HG03575 (cell line): ENCODE measurements around the gene FAM219A.

Experiments used
- ATAC-seq: cut with Tn5 transposase; IDR thresholded peaks from one replicate; pipeline ENCODE4 v1.9.1; 2021; ENCODE audit not compliant: unreplicated experiment, insufficient number of reproducible peaks, low FRiP score; ENCODE audit errors: extremely low read depth

Gene FAM219A

GRCh38 chr9:34413231-34413852 lies 45.0 kb downstream of the FAM219A start:
- no peak for ATAC-seq

GRCh38 chr9:34412336-34412735 lies 46.0 kb downstream of the FAM219A start:
- no peak for ATAC-seq

DNA sequence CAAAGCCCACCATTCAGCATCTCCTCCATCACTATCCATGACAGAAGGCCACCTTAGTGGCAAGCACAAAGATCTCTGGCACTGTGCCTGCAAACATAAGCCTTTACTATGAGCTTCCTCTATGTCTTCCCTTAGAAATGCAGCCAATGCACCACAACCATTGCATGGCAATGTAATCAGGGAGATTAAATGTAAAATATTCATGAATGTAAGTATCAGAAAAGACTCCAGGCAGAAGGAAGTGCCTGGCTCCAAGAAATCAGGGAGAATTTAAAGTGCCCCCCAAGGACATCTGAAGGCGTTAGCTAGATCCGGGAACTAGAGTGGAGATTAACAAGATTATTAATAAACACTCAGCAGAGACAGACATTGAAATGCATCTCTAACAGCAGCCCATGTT lies 49.2 kb downstream of the FAM219A start:
- ATAC-seq = no peak

- no peak for ATAC-seq
Measured at GRCh38 chr9:34408173-34408572, 50.2 kb downstream of the FAM219A start.

DNA sequence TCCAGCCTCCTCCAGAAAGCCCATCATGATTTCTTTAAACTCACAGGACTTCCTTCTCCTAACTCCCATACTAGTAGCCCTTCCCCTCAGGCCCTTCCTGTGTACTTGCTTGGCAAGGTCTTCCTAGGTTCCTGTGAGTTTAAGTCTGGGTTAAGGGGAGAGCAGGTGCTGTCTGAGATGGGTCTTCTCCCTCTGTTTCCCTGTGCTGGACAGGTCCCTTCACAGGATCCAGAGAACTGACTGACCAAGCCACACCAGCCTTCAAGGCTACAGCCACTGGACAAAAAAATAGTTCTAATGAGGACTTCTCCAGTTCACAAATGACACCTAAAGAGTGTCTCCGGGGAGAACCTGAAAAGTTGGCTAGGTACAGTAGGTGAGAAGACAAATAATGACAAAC lies 52.2 kb downstream of the FAM219A start:
- no peak for ATAC-seq

DNA sequence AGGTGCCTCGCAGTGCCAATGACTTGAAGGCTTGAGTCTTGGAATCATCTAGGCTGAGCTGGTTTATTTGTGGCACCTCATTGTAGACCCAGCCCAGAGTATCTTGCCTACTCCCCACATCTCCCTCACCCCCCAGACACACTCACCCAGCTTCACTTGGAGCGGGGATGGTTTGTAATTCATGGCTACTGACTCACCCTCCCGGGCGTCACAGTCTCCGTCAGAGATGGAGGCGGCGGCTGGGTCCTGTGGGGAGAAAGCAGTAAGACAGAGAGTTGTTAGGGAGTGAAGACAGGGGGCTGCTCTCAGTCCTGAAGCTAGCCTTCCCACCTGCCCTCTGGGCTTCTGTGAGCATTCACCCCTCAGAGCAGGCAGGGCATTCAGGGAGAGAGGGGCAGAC lies 52.7 kb downstream of the FAM219A start:
- no peak for ATAC-seq

GRCh38 chr9:34403554-34404380 lies 54.6 kb downstream of the FAM219A start:
- ATAC-seq = no peak

DNA sequence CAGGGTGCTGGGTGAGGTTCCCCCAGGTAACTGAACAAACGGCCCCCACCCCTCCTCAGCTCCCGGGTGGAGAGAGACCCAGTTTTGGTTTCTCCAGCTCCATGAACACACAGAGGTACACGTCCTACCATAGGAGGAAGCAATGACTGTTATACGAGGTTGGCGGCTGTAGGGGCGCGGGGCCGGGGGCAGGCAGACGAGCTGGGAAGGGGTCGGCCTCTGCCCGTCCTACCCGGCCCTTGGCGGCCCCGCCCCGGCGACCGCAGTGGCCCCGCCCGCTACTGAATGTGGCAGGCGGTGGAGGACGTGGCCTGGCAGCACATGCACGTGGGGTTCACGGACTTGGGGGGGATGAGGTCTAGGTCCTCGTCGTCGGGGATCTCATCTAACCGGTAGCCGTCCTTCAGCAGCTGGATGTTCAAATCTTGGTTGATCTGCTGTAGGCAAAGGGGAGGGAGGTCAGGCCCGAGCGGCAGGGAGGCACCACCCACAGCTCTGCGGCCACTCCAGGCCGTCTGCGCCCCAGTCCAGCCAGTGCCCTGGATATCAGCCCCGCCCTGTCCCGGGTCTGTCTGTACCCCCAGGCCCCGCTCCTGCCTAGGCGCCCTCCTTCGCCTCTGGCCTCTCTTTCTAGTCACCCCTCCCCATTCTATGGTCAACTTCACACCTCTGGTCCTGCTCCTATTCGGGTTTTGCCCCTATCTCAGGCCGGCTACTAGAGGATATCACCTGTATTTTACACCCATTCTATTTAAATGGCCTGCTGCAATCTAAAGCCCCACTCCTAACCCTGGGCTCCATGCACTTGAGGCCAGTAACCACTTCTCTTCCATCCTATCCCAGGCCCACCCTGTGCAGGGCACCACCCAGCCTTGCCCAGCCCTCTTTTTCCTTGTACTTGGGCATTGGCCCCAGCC lies 57.4 kb downstream of the FAM219A start:
- no peak for ATAC-seq

DNA sequence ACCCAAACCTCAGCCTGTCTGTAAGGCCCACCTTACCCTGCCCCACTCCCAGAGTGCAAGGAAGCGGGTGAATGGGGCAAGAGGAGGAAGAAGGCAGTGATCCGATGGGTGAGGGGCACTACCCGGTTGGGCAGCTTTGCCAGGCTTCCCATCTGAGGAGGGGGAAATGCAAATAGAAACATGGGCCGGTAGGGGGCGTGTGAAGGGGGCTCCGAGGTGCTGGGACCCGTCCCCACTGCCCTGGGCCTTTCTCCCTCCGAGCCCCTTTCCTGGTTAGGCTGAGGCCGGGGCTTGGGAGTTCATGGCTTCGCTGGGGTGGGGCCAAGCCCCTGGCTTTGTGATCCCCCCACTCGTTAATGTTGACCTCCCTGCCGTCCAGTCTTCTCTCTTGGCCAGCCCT lies 58.1 kb downstream of the FAM219A start:
- ATAC-seq = no peak

- ATAC-seq = no peak
Measured at GRCh38 chr9:34399729-34400128, 58.6 kb downstream of the FAM219A start.

GRCh38 chr9:34398875-34399274 lies 59.5 kb downstream of the FAM219A start:
- no peak for ATAC-seq

DNA sequence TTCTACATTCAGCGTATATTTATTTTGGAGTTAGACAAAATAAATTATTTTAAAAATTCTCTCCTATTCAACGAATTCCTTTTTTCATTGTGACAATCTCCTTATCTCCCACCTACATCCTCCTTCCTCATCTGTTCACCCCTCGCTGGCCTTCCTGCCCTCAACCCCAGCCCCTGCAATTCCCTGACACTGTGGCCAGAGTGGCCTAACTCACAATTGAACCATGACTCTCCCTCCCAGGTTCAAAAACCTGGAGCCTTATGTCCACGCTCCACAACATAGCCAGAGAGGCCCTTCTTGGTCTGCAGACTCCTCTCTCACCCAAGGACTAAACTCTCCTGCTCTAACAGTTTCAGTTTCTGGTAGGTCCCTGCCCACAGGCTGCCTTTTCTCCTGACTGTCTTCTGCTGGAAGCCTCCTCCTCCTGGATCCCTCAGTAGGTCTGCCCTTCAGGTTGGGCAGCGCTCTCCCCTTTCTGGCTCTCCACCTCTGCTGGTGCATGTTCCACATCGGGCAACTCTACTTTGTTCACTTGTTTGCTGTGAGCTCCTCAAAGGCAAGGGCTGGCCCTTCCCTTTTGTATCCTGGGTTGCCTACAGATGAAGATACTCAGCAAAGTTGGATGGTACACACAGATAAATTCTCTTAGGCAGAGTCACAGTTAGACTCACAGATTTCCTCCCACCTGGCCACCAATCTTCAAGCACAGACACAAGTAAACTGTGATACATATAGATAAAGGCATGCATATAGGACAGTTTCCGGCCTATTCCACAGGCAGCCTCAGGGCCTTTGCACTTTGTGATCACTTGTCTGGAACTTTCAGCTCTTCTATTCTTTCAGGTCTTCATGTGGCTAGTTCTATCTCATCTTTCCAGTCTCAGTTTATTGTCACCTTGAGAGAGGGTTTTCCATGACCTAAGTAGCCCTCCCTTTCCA lies 61.8 kb downstream of the FAM219A start:
- ATAC-seq = no peak

DNA sequence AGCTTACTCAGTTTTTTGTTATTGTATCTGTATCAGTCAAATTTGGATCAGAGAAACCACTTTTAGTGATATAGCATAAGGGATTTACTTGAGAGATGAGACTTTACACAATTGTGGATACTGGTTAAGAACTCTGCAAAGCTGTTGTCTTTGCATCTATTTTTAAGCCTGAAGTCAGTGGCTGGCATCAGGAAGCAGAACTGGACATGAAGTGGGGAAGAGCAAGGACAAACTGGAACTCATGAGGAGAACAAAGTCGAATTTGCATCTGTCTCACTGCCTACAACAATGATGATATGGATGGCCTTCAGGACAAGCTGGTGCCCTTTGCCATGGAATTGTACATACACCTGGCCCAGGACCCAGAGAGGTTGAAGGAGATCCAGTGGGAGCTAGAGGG lies 65.9 kb downstream of the FAM219A start:
- no peak for ATAC-seq

GRCh38 chr9:34387239-34387638 lies 71.1 kb downstream of the FAM219A start:
- ATAC-seq = no peak

DNA sequence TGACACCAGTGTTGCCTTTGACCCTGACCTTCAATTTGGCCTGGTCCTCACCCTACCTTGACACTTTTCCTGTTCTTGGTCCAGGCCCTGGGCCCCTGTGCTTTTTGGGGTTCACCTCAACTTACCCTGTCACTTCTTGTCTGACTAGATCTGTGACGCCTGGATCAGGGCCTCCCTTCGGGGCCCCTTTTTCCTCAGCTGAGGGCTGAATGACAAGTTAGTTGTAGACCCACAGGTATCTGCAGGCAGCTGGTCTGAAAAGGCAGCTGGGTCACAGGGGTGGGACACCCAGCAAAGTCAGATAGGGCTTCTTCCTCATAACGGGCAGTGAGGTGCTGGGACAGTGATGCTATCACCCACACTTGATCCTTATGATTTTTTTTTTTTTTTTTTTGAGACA lies 71.7 kb downstream of the FAM219A start:
- no peak for ATAC-seq

- no peak for ATAC-seq
Measured at GRCh38 chr9:34385561-34386230, 72.7 kb downstream of the FAM219A start.

- ATAC-seq = no peak
Measured at GRCh38 chr9:34384368-34385165, 73.8 kb downstream of the FAM219A start.
